H1 (cell line): ENCODE data around the gene ILK.

ENCODE experiments used
- EGR1 ChIP-seq: IDR thresholded peaks from 2 replicates; pipeline ENCODE4 v1.6.1; 2011; ENCODE audit warnings: low read depth, low read length, borderline replicate concordance
- GABPA ChIP-seq: IDR thresholded peaks from 2 replicates; pipeline ENCODE4 v1.6.1; 2011; ENCODE audit warnings: mild to moderate bottlenecking, low read length, moderate library complexity, borderline replicate concordance; ENCODE audit not compliant: insufficient read depth
- POLR2A ChIP-seq, 2 experiments: IDR thresholded peaks; 1 replicate in 1 of 2; 2 replicates in 1 of 2; pipeline ENCODE4 v1.6.1; 2011; ENCODE audit warnings: low read depth in 2 of 2, low read length in 2 of 2, mild to moderate bottlenecking in 2 of 2; ENCODE audit errors: control extremely low read depth in 1 of 2
- RBBP5 ChIP-seq: IDR thresholded peaks from 2 replicates; pipeline ENCODE4 v1.7.1; 2012; ENCODE audit warnings: low read depth, mild to moderate bottlenecking, inconsistent platforms, low read length, moderate library complexity, borderline replicate concordance
- TF ChIP-seq, protein P1 (sequence below), 3 experiments: IDR thresholded peaks; 1 replicate in 2 of 3; 2 replicates in 1 of 3; pipeline versions ENCODE4 v1.5.1 to v1.6.1; 2011; ENCODE audit warnings: low read length in 3 of 3, mild to moderate bottlenecking in 3 of 3, inconsistent platforms in 2 of 3, low read depth in 1 of 3, moderate library complexity in 1 of 3; ENCODE audit not compliant: insufficient read depth in 1 of 3; ENCODE audit errors: control extremely low read depth in 1 of 3

DNA sequence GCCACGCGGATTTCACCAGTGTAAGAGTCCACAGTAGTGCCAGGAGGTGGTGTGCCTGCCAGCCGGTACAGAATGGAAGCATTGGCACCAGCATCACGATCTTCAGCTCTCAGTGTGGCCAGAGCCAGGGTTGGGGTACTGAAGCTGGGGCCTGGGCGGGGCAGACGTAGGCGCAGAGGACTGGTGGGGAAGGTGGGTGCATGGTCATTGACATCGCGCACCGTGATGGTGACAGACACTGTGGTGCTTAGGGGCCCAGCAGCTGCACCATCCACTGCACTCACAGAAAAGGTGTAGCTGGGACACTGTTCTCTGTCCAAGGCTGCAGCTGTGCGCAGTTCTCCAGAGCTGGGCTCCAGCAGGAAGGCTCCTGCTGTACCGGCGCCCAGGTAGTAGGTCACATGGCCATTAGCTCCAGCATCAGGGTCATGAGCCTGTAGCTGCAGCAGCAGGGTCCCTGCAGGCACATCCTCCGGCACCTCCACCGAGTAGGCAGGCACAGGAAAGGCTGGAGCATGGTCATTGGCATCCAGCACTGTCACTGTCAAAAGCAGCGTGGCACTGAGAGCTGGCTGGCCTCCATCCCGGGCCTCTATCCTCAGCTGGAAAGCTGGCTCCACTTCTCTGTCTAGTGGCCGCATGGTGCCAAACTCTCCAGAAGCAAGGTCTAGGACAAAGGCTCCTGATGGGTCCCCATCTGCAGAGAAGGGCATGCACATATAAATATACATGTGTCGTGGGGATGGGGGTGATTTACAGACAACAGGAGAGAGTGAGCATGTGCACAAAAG lies 23.6 kb downstream of the ILK start:
- TF ChIP-seq, protein P1, sequence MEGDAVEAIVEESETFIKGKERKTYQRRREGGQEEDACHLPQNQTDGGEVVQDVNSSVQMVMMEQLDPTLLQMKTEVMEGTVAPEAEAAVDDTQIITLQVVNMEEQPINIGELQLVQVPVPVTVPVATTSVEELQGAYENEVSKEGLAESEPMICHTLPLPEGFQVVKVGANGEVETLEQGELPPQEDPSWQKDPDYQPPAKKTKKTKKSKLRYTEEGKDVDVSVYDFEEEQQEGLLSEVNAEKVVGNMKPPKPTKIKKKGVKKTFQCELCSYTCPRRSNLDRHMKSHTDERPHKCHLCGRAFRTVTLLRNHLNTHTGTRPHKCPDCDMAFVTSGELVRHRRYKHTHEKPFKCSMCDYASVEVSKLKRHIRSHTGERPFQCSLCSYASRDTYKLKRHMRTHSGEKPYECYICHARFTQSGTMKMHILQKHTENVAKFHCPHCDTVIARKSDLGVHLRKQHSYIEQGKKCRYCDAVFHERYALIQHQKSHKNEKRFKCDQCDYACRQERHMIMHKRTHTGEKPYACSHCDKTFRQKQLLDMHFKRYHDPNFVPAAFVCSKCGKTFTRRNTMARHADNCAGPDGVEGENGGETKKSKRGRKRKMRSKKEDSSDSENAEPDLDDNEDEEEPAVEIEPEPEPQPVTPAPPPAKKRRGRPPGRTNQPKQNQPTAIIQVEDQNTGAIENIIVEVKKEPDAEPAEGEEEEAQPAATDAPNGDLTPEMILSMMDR (IDR thresholded peaks at IDR 0.05; ENCODE audit: control extremely low read depth in 1 of 3, insufficient read depth in 1 of 3, low read depth in 1 of 3, low read length in 3 of 3), result no peak
- TF ChIP-seq GABPA (no peak), EGR1 (no peak), RBBP5 (no peak), POLR2A (IDR thresholded peaks at IDR 0.05; ENCODE audit: control extremely low read depth in 1 of 2, low read depth in 2 of 2, low read length in 2 of 2) (no peak)
